Measurements from ENCODE around the gene VMAC.
"Not testable (repeated sequence)": the region's sequence is repeated elsewhere in the genome, so short reads cannot be mapped to it uniquely, and the experiment has no call there.

Gene VMAC, protein sequence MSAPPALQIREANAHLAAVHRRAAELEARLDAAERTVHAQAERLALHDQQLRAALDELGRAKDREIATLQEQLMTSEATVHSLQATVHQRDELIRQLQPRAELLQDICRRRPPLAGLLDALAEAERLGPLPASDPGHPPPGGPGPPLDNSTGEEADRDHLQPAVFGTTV

DNA sequence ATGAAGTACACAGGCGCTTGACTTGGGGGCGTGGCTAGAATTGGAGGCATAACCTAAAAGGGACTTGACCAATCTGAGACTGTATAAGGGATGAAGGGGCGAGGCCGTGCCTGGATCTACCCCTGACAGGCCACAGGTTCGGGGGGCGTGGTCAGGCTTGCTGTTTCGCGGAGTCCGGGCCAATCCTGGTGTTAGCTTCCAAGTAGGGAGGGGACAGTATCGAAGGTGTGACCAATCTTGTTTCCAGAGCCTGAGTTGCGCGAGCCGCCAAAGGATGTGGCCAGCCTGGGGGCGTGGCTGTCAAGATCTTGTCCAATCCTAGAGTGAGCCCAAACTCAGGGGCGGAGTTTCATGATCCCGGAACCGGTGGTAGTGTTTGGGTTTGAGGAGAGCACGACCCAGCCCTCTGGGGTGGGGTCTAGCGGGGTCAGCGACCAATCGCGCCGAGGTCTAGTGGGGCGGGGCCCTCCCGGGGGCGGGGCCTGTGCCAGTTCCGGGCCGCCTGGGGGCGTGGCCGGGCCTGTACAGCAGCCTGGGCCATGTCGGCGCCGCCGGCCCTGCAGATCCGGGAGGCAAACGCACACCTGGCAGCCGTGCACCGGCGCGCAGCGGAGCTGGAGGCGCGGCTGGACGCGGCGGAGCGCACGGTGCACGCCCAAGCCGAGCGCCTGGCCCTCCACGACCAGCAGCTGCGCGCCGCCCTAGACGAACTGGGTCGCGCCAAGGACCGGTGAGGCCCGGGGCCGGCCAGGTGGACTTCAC lies at the start of gene VMAC:
Gene VMAC, plus strand, starts transcription at position 521 of the 762 bp plus-strand sequence. Its CDS starts 19 bp downstream, at position 540.
- DNase-seq, result peak; percentile 100

DNA sequence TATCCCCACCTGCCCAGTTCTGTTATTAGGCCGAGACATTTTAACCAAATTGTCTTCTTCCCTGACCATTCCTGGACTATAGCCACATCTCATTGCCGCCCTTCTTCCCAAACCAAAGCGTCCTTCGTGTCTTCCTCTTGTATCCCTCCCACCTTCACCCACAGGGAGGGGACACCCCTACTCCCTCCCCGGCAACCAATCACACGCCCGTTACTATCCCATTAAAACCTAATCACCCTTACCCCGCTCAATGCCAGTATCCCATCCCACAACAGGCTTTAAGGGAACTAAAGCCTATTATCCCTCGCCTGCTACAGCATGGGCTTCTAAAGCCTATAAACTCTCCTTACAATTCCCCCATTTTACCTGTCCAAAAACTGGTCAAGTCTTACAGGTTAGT lies 49.5 kb upstream of the VMAC start:
- not testable (repeated sequence) for DNase-seq

DNA sequence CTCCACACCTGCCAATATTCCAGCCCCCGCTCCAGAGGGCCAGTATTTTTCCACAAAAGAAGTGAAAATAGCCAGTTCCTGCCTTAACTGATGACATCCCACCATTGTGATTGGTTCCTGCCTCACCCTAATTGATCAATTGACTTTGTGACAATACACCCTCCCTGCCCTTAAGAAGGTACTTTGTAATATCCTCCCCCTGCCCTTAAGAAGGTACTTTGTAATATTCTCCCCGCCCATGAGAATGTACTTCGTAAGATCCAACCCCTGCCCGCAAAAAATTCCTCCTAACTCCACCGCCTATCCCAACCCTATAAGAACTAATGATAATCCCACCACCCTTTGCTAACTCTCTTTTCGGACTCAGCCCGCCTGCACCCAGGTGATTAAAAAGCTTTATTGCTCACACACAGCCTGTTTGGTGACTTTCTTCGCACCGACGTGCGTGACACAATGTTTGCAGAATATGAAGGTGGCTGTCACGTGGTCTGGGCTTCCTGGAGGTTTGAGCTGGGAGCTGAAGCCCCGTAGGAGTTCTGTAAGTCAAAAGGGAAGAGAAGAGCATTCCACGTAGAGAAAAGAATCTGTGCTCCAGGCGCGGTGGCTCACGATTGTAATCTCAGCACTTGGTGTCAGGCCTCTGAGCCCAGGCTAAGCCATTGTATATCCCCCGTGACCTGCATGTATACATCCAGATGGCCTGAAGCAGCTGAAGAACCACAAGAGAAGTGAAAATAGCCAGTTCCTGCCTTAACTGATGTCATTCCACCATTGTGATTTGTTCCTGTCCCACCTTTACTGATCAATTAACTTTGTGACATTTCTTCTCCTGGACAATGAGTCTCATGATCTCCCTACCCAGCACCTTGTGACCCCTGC lies 47.2 kb upstream of the VMAC start:
- no peak for DNase-seq

DNA sequence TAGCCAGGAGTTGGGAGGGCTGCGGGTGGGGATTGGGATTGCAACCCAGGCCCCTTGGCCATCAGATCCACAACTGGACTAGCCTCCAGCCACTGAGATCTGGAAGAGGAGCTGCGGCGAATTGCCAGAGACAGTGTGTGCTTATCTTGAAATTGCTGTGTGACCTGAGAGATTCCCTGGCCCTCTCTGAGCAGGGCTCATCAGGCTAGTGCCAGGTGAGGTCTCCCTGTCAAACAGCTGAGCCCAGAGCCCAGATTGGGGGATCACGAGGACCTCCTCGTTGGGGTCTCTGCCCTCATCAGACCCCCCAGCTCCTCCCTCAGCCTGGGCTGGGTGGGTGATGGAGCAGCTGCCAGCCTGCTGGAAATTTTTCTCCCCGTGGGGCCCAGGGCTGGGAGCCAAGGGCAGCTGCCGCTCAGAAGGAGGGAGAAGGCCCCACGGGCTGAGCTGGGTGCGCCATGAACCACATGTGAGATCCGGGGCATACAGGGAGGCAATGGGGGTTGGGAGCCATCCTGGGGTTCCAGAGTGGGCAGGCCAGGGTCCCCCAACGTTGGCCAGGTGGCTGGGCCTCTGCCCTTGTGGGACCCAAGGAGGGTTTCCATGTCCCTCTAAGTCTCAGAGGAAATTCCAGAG lies 41.5 kb upstream of the VMAC start:
- no peak for DNase-seq

DNA sequence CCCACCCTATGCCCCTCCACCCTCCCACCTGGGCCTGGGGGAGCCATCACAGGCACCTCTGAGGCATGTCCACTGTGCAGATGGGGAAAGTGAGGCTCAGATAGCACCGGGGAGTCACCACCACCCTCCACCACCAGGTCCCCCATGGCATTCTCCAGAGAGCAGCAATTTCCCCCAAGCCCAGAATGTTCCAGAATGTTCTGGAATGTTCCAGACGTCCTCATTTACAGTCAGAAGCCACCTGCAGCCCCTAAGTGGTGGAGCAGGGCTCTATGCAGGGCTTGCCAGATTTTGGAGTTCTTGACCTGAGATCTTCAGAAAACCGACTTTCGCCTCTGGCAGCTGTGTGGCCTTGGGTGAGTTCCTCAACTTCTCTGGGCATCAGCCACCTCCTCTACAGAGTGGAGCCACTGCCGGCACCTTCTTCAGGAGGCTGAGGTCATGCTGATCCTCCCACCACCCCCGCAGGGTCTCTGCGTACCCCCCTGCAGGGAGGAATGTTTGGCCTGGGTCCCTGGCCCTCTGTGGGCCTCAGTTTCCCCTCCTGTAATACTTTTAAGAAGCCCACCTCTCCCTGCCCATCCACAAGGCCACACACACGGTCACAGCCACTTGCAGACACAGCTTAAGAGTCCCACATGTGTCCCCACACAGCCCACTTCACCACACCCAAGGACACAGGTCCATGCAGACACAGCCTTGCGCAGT lies 40.5 kb upstream of the VMAC start:
- no peak for DNase-seq

DNA sequence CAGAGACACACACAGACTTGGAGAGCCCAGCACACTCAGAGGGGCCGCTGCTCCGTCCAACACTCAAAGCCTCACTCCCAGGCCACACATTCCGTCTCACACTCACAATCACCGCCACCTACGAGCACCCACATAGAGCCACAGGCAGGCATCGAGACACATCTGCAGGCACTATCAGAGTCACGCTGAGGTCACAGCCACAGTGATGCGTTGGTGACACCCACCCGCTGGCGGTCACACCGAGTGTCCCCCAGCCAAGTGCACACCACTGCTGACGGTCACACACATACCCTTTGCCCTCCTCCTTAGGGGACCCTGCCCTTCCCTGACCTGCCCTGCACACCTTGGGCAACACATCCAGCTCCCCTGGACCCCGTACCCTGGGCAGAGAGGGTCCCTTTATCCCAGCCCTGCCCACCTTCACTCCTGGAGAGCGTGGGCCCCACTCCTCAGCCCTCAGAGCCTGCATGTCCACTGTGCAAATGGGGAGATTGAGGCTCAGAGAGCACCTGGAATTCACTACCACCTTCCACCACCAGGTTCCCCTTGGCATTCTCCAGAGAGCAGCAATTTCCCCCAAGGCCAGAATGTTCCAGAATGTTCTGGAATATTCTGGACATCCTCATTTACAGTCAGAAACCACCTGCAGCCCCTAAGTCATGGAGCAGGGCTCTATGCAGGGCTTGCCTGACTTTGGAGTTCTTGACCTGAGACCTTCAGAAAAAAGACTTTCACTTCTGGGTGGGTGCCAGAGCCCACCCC lies 39.8 kb upstream of the VMAC start:
- DNase-seq, result no peak

DNA sequence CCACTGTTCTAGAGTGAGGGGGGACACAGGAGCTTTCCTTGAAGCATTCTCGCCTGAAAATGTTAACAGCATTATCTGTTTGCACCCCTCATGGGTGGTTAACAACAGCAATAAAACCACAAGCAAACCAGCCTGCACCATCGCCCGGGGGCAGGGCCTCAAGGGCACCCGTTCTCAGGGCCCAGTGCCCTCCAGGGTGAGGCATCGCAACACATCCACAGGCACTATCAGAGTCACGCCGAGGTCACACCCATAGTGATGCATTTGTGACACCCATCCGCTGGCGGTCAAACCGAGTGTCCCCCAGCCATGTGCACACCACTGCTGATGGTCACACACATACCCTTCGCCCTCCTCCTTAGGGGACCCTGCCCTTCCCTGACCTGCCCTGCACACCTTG lies 38.9 kb upstream of the VMAC start:
- no peak for DNase-seq

DNA sequence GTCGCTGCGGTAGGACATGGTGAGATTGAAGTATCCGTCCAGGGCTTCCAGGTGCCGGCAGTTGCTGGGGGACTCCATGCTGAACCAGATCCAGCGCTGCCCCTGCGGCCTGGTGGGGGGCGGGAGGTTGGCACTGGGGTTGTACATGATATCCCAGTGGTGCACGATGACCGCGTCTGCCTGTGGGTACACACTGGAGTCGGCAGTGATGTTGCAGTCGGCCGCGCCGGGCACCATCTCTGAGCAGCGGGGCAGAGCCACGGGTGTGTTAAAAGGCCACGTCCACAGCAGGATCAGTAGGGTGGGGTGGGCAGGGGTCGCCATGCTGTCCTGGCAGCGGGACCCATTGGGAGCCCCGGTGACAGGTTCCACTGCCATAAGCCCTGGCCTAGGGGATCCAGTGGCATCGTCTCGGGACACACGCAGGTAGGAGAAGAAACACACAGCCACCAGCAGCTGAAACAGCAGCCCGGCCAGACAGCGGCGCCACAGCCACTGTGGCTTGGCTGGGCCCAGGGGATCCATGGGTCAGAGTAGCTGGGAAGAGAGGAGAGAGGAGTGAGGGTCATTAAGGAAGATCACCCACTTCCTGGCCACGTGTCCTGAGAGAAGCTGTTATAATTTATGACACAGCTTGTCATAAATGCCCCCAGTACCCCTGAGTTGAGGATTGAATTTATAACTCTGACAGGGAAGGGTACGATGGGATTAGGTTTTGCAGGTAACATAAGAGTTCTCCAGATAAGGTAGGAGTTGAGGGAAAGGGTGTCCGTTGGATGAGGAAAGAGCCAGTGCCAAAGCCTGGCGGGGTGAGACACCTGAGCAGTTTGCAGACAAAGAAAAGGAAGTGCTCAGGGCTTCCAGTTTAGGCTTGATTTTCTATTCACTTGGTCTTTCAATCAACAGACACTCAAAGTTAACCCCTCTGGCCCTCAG lies 37.2 kb upstream of the VMAC start:
- no peak for DNase-seq

DNA sequence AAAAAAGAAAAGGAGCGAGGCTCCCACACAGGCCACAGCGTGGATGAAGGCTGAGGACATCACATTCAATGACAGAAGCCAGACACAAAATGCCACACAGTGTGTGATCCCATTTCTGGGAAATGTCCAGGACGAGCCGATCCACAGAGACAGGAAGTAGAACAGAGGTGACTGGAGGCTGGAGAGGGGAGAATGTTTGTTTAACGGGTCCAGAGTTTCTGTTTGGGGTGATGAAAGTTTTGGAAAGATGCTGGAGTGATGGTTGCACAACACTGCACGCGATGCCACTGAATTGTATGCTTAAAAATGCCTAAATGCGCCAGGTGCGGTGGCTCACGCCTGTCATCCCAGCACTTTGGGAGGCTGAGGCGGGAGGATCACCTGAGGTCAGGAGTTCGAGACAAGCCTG lies 33.7 kb upstream of the VMAC start:
- no peak for DNase-seq

DNA sequence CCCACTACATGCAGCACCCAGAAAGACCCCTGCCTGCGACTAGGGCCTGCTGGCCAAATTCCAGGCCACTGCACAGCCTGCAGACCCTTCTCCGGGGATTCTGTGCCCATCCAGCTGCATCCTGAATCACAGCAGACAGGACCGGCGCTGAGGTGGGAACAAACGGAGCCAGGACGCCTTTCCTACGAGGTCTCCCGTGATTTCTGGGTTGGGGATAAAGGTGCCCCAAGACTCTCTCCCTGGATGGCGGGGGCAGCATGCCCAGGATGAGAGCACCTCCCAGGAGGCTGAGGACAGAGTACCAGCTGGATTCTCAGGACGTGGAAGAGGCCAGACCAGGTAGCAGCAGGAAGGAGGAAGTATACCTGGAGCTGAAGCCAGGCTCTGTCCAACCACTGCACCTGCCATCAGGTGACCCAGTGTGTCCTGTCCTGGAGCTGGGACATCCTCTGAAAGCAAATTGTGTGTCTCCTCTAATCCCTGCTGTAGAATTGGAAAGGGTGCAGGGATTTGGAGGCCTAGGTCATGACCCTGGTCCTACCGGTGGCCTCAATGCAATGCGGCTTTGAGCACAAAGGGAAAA lies 31.0 kb upstream of the VMAC start:
- DNase-seq, result no peak

DNA sequence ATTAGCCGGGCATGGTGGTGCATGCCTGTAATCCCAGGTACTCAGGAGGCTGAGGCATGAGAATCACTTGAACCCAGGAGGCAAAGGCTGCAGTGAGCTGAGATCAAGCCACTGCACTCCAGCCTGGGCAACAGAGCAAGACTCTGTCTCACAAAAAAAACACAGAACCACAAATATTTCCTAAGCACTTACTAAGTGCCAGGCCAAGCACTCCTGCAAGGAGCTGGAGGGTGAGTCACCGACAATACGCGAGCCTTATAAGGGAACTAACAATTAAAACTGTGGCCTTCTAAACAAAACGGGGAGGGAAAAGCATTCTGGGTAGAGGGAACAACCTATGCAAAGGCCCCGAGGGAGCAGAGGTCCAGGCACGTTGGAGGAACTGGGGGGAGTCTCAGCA lies 30.2 kb upstream of the VMAC start:
- DNase-seq, result peak; percentile 30

DNA sequence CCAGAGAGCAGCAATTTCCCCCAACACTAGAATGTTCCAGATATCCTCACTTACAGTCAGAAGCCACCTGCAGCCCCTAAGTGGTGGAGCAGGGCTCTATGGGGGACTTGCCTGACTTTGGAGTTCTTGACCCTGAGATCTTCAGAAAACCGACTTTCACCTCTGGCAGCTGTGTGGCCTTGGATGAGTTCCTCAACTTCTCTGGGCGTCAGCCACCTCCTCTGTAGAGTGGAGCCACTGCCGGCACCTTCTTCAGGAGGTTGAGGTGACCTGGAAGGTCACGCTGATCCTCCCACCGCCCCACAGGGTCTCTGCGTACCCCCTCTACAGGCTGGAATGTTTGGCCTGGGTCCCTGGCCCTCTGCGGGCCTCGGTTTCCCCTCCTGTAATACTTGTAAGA lies 27.2 kb upstream of the VMAC start:
- no peak for DNase-seq

DNA sequence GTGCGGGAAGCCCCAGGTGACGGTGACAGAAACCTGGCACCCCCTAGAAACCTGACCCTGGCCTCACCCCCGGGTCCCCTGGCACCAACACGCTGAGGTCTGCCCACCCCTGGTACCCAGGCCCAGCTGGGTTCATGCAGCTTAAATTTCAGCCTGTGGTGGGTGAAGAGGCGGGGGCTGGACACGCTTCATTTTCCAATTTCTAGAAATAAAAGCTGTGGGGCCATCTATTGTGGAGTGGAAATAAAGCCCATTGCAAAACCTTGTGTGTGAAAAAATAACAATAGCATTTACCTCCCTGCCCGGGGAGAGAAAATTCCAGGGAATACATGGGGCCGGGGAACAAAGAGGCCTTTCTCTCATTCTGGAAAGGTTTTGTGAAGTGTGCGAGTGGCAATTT lies 26.8 kb upstream of the VMAC start:
- no peak for DNase-seq

DNA sequence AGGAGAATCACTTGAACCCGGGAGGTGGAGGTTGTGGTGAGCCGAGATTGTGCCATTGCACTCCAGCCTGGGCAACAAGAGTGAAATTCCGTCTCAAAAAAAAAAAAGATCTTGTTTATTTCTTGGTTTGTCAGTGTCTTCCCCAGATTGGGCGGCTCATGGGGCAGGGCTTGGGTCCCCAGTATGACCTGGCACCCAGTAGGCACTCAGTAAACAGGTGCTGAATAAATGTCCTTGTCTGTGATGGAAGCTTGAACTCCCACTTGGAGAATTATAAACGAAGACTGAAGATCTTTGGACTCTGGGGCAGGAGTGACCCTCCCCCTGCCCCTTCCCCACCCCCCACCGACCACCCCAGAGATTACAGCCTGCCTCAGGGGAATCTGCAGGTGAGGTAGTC lies 24.5 kb upstream of the VMAC start:
- DNase-seq, result no peak

DNA sequence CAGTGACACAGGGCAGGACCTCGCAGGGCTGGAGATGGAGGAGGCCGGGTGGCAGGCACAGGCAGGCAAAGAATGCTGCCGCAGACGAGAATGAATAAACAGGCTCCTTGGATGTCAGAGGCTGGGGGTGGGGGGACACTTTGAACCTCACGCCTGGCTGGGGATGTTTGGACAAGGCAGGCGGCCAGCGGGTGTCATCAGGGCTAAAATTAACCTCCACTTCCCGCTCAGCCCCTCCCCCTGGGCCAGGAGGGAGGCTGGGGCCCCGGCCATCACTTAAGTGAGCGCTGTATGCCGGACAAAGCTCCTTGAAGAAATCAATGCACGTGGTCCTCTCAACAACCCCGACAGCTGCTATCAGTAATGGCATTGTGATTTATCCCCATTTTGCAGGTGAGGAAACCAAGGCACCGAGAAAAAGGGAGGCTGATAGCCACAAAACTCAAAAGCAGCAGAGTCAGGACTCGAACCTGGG lies 24.0 kb upstream of the VMAC start:
- DNase-seq, result no peak

DNA sequence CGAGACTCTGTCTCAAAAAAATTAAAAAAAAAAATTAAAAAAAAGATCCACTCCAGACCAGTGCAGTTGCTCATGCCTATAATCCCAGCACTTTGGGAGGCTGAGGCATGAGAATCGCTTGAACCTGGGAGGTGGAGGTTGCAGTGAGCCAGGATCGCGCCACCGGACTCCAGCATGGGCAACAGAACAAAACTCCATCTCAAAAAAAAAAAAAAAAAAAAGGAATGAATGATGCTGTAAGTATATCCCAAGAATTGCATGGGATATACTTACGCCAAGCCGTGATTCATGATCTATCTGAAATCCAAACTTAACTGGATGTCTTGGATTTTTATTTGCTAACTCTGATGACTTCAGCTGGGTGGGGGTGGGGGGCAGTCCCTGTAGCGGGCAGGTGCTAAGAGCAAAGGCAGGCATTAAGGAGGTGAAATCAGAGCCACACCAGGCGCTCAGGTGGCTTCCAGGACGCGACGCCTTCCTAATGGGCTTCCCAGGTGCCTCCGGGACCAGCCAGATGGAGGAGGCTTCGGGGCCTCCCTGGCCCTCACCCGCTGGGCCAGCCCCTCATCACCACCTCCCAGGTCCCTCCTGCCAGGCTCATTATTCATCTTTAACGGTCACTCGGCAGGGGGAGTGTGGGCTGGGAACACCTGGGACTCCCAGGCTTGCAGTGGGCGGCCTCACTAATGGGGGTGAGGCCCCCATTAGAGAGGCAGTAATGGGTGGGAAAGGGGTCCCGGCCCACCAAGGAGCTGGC lies 23.0 kb upstream of the VMAC start:
- no peak for DNase-seq

DNA sequence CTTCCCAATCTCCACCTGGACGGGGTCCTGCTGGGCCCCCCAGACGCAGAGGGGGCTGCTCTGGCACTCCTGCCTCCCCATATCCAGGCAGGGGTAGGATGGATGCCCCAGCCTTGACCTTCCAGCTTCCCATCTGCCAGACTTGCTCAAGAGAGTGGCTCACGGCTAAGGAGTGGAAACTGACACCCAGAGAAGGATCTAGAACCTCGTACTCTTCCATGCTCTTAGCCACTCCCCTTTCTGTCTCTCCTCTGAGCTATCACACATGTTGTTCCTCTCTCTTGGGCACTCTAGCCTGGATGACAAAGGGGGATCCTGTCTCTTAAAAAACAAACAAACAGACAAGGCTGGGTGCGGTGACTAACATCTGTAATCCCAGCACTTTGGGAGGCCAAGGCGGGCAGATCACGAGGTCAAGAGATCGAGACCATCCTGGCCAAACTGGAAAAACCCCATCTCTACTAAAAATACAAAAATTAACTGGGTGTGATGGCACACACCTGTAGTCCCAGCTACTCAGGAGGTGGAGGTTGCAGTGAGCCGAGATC lies 22.2 kb upstream of the VMAC start:
- DNase-seq, result no peak

DNA sequence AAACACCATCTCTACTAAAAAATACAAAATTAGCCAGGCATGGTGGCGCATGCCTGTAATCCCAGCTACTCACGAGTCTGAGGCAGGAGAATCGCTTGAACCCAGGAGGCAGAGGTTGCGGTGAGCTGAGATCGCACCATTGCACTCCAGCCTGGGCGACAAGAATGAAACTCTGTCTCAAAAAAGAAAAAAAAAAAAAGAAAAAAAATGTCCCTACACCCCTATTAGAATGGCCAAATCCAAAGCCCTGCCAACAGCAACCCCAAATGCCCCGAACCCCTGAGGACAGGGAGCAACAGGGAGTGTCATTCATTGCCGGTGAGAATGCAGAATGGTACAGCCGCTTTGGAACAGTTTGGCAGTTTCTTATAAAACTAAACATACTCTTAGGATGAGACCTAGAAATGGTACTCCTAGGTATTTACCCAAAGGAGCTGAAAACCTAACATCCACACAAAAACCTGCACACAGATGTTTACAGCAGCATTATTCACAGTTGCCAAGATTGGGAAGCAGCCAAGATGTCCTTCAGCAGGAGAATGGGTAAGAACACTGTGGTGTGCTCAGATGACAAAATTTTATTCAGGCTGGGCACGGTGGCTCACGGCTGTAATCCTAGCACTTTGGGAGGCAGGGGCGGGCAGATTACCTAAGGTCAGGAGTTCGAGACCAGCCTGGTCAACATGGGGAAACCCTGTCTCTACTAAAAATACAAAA lies 21.4 kb upstream of the VMAC start:
- DNase-seq, result not testable (repeated sequence)
